Activated CD8-positive, alpha-beta T cell treated with anti-CD3 and anti-CD28 coated beads, Interleukin-2, amount 10 ng/mL, durations not matched to agents 7 days and 5 days (primary cell): ENCODE results near the gene TMEM63C. TPM values are rescaled to one million over a fixed set of nuclear protein-coding genes. Genes with fewer than 3 reads are reported as not detected.

Experiments used
- ATAC-seq: fragments of 150-1000 bp; cut with Tn5 transposase; one replicate; pipeline ENCODE4 v1.10.0; 2021; ENCODE audit warnings: moderate library complexity
- CTCF ChIA-PET: fragments of 350-600 bp; sonication (Branson Sonifier 250); formaldehyde crosslinking; loops from one replicate; lab custom pipeline; 2021; ENCODE audit warnings: antibody characterized with exemption; lab: Charles Lee
- POLR2A ChIA-PET: fragments of 350-600 bp; sonication (Branson Sonifier 250); formaldehyde crosslinking; loops from one replicate; lab custom pipeline; 2021; ENCODE audit warnings: antibody characterized with exemption; lab: Charles Lee
- DNase-seq: peaks from one replicate; pipeline ENCODE4 v3.0.0-alpha.2; 2020
- H3K27ac Mint-ChIP-seq: one replicate; pipeline ENCODE4 v1.8.0; 2021; ENCODE audit warnings: mild to moderate bottlenecking, mixed read lengths
- H3K27me3 Mint-ChIP-seq: one replicate; pipeline ENCODE4 v1.8.0; 2021; ENCODE audit warnings: low read depth, mixed read lengths
- H3K36me3 Mint-ChIP-seq: one replicate; pipeline ENCODE4 v1.8.0; 2021; ENCODE audit warnings: low read depth, mixed read lengths
- H3K4me1 Mint-ChIP-seq: one replicate; pipeline ENCODE4 v1.8.0; 2021; ENCODE audit warnings: low read depth, mixed read lengths
- H3K4me3 Mint-ChIP-seq: one replicate; pipeline ENCODE4 v1.8.0; 2021; ENCODE audit warnings: mild to moderate bottlenecking, mixed read lengths
- H3K9me3 Mint-ChIP-seq: one replicate; pipeline ENCODE4 v1.8.0; 2022; ENCODE audit warnings: mixed read lengths; ENCODE audit not compliant: insufficient read depth
- total RNA-seq, 2 experiments: library from RNA; stranded (reverse); gene quantifications; one replicate each; pipeline ENCODE4 v1.2.3, GENCODE V29; 2021

TMEM63C gene
- total RNA-seq, 2 experiments from 2014 or later: 0.73 to 0.74 TPM

DNA sequence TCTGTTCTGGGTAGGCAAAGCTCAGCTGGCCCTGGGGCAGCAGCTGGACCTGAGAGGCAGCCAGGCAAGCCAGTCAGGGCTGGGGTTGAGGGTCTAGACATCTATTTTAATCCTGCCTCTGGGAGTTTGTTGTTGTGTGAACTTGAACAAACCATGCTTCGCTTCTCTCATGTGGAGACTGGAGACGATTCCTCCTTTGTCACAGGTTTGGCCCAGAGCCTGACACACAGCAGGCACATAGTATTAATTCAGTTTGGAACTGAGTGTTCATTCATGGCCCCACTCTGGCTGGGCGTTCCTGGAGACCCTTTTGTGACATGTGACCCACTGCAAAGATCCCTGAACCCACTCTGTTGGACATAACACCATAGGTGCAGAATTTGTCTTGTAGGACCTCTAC, 50.1 kb downstream of the TMEM63C start:
- H3K36me3 Mint-ChIP-seq: no peaks in the 10 kb centered on the region
- POLR2A ChIA-PET: no interaction called here
- no peaks in the 10 kb centered on the region for H3K9me3 Mint-ChIP-seq

DNA sequence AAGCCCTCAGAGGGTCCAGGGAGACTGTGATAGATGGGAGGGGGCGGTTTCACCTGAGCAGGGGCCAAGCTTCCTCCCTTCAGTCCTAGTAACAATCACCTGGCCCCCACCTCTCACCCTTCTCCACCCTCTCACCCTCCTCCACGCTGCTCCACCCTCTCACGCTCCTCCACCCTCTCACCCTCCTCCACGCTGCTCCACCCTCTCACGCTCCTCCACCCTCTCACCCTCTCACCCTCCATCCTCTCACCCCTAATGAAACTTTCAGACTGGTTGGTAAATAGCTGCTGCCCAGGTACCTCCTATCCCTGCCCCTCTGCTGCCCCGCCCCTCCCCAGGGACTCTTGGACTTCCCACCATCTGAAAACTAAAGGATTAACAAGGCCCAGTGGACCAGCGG, 55.2 kb downstream of the TMEM63C start:
- CTCF ChIA-PET: interaction anchor here (1.4 kb wide), 1 partner anchor 24 kb away, joined by 5 read pairs; no protein-coding TSS in a partner anchor
- ATAC-seq (no peak), DNase-seq (no peak)
- Mint-ChIP-seq H3K4me1 (no peaks in the 10 kb centered on the region), H3K27me3 (no peaks in the 10 kb centered on the region), H3K36me3 (no peaks in the 10 kb centered on the region), H3K27ac (no peak overlapping the region), H3K9me3 (no peaks in the 10 kb centered on the region), H3K4me3 (no peak overlapping the region)
- POLR2A ChIA-PET: no interaction called here

More for the DNA sequence above, 50.1 kb downstream of the TMEM63C start:
- ATAC-seq (no peak), DNase-seq (no peak)
- Mint-ChIP-seq H3K4me1 (no peaks in the 10 kb centered on the region), H3K4me3 (no peak overlapping the region), H3K27me3 (no peaks in the 10 kb centered on the region), H3K27ac (no peak overlapping the region)
- CTCF ChIA-PET: no interaction called here

DNA sequence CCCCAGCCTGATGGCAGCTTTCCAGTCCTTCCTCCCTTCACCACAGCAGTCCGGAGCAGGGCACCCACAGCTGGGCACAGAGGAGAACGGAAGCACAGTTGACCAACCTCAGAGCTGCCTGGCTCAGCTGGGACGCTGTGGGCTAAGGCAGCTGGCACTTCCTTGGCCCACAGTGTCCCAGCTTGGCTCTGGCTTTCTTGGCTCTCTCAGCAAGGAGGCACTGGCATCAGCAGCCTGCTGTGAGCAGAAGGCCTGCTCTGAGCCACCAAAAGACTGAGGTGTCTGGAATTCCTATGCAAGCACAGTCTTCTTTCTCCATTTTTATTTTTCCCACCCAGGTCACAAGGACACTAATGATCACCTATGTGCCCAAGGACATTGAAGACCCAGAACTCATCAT, 56.8 kb downstream of the TMEM63C start:
- CTCF ChIA-PET: interaction anchor here (1.4 kb wide), 1 partner anchor 78 kb away, joined by 4 read pairs; no protein-coding TSS in a partner anchor
- DNase-seq (no peak), ATAC-seq (no peak)
- POLR2A ChIA-PET: no interaction called here
- Mint-ChIP-seq H3K4me1 (no peaks in the 10 kb centered on the region), H3K27ac (no peak overlapping the region), H3K27me3 (peaks cover 3% of the 10 kb centered on the region), H3K4me3 (no peak overlapping the region), H3K36me3 (no peaks in the 10 kb centered on the region), H3K9me3 (no peaks in the 10 kb centered on the region)

DNA sequence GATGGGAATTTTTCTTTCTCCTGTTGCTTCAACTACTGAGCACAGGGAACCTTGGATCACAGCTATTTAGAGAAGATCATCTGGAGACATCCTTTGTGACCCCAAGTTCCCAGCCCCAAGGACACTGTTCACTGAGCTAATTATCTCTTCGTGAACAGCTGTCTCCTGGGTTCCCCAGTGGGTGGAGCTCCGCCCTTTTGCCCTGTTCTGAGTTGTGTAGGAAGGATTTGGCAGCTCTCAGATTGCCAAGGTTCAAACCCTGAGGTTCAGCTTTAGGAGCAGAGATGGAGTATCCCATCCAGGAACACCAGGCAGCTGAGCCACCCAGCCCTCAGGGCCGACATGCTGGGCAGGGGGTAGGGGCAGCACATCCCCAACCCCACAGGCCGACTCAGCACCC, 57.4 kb downstream of the TMEM63C start:
- no peaks in the 10 kb centered on the region for H3K9me3 Mint-ChIP-seq
- no peak for DNase-seq
- no peaks in the 10 kb centered on the region for H3K4me1 Mint-ChIP-seq
- CTCF ChIA-PET: interaction anchor here (1.4 kb wide), 1 partner anchor 77 kb away, joined by 4 read pairs; no protein-coding TSS in a partner anchor
- no peaks in the 10 kb centered on the region for H3K36me3 Mint-ChIP-seq
- no peak overlapping the region for H3K27ac Mint-ChIP-seq
- H3K27me3 Mint-ChIP-seq: peaks cover 3% of the 10 kb centered on the region
- H3K4me3 Mint-ChIP-seq: no peak overlapping the region
- POLR2A ChIA-PET: no interaction called here
- no peak for ATAC-seq

DNA sequence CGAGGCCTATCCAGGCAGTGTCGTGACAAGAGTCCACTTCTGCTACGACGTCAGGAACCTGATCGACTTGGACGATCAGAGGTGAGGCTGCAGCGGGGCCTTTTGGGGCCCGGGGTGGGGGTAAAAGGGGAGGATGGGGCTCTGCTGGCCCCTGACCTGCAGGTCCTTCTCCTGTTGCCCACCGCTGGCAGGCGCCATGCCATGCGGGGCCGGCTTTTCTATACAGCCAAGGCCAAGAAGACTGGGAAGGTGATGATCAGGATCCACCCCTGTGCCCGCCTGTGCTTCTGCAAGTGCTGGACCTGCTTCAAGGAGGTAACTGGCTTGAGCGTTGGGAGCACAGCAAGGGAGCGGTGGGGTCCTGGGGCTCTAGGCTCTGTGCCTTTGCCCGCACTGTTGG, 57.8 kb downstream of the TMEM63C start:
- no peaks in the 10 kb centered on the region for H3K36me3 Mint-ChIP-seq
- H3K4me1 Mint-ChIP-seq: no peaks in the 10 kb centered on the region
- H3K4me3 Mint-ChIP-seq: no peak overlapping the region
- H3K27ac Mint-ChIP-seq: no peak overlapping the region
- ATAC-seq (no peak), DNase-seq (no peak)
- peaks cover 3% of the 10 kb centered on the region for H3K27me3 Mint-ChIP-seq
- ChIA-PET POLR2A (no interaction called here), CTCF (no interaction called here)
- no peaks in the 10 kb centered on the region for H3K9me3 Mint-ChIP-seq

DNA sequence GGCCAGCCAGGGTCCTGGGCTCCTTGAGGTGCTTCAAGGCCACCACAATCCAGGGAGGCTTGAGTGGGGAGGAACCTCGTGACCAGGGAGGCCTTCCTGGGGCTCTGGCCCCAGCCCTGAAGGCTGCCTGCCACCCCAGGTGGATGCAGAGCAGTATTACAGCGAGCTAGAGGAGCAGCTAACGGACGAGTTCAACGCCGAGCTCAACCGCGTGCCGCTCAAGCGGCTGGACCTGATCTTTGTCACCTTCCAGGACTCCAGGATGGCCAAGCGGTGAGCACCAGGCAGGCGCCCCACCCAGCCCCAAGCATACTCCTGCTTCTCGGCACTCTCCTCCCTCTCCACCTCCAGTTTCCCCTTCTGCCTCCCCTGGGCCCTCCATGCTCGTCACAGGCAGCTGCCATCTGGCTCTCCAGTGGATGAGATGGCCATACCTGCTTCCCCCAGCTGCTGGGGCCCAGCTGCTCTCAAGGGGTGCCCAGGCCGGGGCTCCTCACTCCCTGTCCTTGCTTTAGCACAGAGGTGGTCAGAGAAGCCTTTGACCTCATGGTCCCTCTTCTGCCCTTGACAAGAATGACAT, 58.8 kb downstream of the TMEM63C start:
- POLR2A ChIA-PET: no interaction called here
- Mint-ChIP-seq H3K9me3 (no peaks in the 10 kb centered on the region), H3K27me3 (peaks cover 3% of the 10 kb centered on the region), H3K36me3 (no peaks in the 10 kb centered on the region), H3K27ac (no peak overlapping the region), H3K4me3 (no peak overlapping the region), H3K4me1 (no peaks in the 10 kb centered on the region)
- CTCF ChIA-PET: interaction anchor here (0.5 to 1.3 kb wide), 2 partner anchors 61 to 161 kb away, joined by 3 to 4 read pairs; no protein-coding TSS in a partner anchor
- ATAC-seq (no peak), DNase-seq (no peak)

DNA sequence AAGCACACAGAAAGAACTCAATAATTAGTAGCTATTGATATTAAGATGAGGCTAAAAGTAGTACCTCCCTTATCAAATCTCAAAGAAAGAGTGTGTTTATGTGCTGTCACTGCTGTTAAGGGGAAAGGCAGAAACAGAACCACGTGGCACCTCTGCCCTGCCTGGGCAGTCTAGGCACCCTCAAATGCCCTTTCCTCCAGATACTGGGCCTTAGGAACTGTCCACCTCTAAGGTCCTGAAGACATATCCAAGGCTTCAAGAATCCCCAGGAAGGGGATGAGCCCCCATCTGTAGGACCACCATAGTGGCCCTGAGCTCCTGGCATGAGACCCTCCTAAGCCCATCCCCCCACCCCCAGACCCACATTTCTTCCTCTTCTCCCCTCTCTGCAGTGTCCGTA, 60.4 kb downstream of the TMEM63C start:
- ATAC-seq (no peak), DNase-seq (no peak)
- ChIA-PET POLR2A (interaction anchor here (0.5 kb wide), 1 partner anchor 1099 kb away, joined by 4 read pairs; no protein-coding TSS in a partner anchor), CTCF (interaction anchor here (1.1 kb wide), 1 partner anchor 24 kb away, joined by 3 read pairs; no protein-coding TSS in a partner anchor)
- Mint-ChIP-seq H3K9me3 (no peaks in the 10 kb centered on the region), H3K27ac (no peak overlapping the region), H3K36me3 (no peaks in the 10 kb centered on the region), H3K27me3 (peaks cover 3% of the 10 kb centered on the region), H3K4me1 (no peaks in the 10 kb centered on the region), H3K4me3 (no peak overlapping the region)

DNA sequence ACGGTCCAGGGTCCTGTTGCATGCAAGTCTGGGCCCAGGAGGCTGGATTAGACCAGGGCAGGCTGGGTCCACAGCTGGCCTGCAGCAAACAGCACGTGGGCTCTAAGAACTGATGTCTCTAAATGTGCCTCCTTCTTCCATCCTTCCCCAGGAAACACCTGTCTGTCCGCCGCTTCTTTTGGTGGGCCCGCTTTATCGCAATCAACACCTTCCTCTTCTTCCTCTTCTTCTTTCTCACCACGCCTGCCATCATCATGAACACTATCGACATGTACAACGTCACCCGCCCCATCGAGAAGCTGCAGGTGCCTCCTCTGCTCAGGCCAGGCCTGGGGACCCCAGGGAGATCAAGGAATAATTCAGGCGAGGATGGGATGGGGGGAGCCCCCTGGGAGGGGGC, 61.2 kb downstream of the TMEM63C start:
- Mint-ChIP-seq H3K36me3 (no peaks in the 10 kb centered on the region), H3K4me1 (no peaks in the 10 kb centered on the region), H3K4me3 (no peak overlapping the region), H3K9me3 (no peaks in the 10 kb centered on the region), H3K27me3 (peaks cover 3% of the 10 kb centered on the region), H3K27ac (no peak overlapping the region)
- DNase-seq: no peak
- CTCF ChIA-PET: no interaction called here
- no peak for ATAC-seq
- POLR2A ChIA-PET: no interaction called here

DNA sequence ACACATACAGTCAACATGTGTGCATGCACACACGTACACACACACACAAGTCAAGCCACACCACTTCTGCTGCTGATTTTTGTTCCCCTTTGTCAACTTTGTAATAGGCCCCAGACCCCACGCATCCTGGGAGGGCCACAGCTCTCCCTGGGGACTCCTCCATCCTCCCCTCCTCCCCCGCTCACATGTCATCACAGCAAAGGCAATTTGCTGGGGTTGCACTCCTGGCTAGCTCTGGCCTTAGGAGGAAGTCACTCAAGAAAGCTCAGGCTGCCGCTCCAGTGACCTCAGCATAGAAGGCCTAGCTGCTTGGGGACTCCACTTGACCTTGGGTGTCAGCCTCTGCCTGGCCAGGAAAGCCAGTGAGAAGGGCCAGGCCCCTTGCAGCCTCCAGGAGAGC, 62.3 kb downstream of the TMEM63C start:
- Mint-ChIP-seq H3K4me3 (no peak overlapping the region), H3K27me3 (peaks cover 3% of the 10 kb centered on the region), H3K36me3 (no peaks in the 10 kb centered on the region), H3K9me3 (no peaks in the 10 kb centered on the region), H3K4me1 (no peaks in the 10 kb centered on the region), H3K27ac (no peak overlapping the region)
- DNase-seq (no peak), ATAC-seq (no peak)
- POLR2A ChIA-PET: interaction anchor here (0.6 kb wide), 1 partner anchor 146 kb away, joined by 4 read pairs; no protein-coding TSS in a partner anchor
- CTCF ChIA-PET: no interaction called here

DNA sequence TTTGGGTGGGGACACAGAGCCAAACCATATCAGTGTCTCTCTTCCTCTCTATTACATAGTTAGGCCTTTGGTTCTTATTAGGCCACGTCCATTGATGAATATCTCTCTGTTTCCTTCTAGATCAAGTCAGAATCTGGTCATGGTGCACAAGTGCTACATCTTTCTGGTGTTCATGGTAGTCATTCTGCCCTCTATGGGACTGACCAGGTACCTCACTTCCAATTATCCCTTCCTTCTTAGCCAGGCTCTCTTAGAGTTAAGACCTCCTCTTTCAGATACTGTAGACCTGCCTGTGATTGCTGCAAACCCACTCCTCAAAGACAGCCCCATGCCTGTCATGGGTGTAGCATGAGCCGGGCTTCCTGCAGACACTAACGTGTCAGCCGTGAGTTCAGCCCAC, 64.2 kb downstream of the TMEM63C start:
- Mint-ChIP-seq H3K36me3 (no peaks in the 10 kb centered on the region), H3K4me1 (no peaks in the 10 kb centered on the region), H3K4me3 (no peak overlapping the region), H3K9me3 (no peaks in the 10 kb centered on the region), H3K27me3 (peaks cover 3% of the 10 kb centered on the region), H3K27ac (no peak overlapping the region)
- CTCF ChIA-PET: no interaction called here
- POLR2A ChIA-PET: no interaction called here
- ATAC-seq (no peak), DNase-seq (no peak)

DNA sequence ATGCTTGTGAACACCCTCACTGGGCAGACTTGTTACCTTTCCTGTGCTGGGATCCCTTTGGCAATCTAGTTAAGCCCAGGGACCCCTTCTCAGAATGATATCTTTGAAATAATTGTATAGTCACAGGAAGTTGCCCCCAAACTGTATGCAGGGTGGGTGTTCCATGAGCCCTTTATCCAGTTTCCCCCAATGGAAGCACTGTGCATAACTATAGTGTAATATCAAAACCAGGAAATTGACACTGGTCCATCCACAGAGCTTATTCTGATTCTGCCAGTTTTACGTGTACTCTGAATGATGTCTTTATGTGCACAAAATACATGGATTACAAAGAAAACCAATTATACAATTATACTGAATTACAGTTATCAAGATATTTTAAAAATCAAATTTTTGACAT, 65.2 kb downstream of the TMEM63C start:
- H3K9me3 Mint-ChIP-seq: no peaks in the 10 kb centered on the region
- POLR2A ChIA-PET: no interaction called here
- CTCF ChIA-PET: no interaction called here
- H3K36me3 Mint-ChIP-seq: no peaks in the 10 kb centered on the region
- no peak overlapping the region for H3K4me3 Mint-ChIP-seq
- ATAC-seq: no peak
- H3K4me1 Mint-ChIP-seq: no peaks in the 10 kb centered on the region
- DNase-seq: no peak
- H3K27me3 Mint-ChIP-seq: peaks cover 3% of the 10 kb centered on the region
- no peak overlapping the region for H3K27ac Mint-ChIP-seq

DNA sequence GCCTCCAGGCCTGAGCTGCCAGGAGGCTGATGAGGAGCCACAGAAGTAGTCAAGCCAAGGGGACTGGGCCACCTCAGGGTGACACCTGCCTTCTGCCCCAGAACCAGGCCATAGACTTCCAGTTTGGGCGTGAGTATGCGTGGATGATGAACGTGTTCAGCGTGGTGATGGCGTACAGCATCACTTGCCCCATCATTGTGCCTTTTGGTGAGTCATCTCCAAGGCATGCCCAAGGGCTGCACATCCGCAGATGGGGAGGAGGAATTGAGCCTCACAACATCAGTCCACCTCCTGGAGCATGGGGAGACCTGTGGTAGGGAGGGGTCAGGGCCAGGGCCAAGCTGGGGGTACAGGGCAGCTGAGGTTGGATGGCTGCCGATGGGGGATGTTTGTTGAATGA, 67.1 kb downstream of the TMEM63C start:
- Mint-ChIP-seq H3K4me3 (no peak overlapping the region), H3K27ac (no peak overlapping the region), H3K27me3 (no peaks in the 10 kb centered on the region), H3K4me1 (no peaks in the 10 kb centered on the region), H3K9me3 (no peaks in the 10 kb centered on the region), H3K36me3 (no peaks in the 10 kb centered on the region)
- POLR2A ChIA-PET: no interaction called here
- no peak for DNase-seq
- CTCF ChIA-PET: no interaction called here
- no peak for ATAC-seq
